ENCODE data around the gene ASB3.
"Not testable (repeated sequence)": the region's sequence is repeated elsewhere in the genome, so short reads cannot be mapped to it uniquely, and the experiment has no call there.

ASB3 gene

GRCh38 chr2:53670331-53670730 lies 116.4 kb downstream of the ASB3 start:
- Histone ChIP-seq H3K4me2 (no peak overlapping the region), H3K36me3 (ENCODE audit: insufficient read depth) (no peaks in the 10 kb centered on the region), H2AFZ (ENCODE audit: low read depth) (no peak overlapping the region), H3K9ac (no peak overlapping the region), H4K20me1 (ENCODE audit: insufficient read depth) (no peaks in the 10 kb centered on the region), H3K4me1 (ENCODE audit: low read depth, poor library complexity, severe bottlenecking) (no peaks in the 10 kb centered on the region), H3K27me3 (ENCODE audit: insufficient read depth, low read depth) (no peaks in the 10 kb centered on the region), H3K4me3 (IDR thresholded peaks at IDR 0.05; ENCODE audit: insufficient read depth, low read depth, low read length) (no peak overlapping the region), H3K79me2 (ENCODE audit: insufficient read depth, low read depth) (no peaks in the 10 kb centered on the region), H3K27ac (no peak overlapping the region)
- TF ChIP-seq CTCF (conservative IDR thresholded peaks at IDR 0.05; ENCODE audit: low read depth, low read length) = no peak

DNA sequence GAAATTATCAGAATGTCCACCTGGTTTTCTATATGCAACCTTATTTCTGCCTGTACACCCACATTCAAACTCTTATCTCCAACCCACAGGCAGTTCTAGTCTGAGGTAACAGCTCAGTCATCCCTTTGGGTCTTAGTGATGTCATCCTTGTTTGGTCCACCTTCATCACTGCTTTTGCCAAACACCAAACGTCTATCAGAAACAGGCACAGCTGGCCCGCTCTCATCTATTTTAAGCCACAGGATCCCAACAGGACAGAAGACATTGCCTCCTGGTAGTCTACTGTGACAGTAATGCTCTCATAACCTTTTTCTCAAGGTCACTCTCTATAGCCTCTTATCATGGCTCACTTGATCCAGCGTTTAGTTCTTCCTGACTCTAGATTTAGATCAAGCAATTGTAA lies 118.1 kb downstream of the ASB3 start:
- no peak for TF ChIP-seq CTCF (conservative IDR thresholded peaks at IDR 0.05; ENCODE audit: low read depth, low read length)
- Histone ChIP-seq H3K9ac (no peak overlapping the region), H3K27ac (no peak overlapping the region), H4K20me1 (ENCODE audit: insufficient read depth) (no peaks in the 10 kb centered on the region), H2AFZ (ENCODE audit: low read depth) (no peak overlapping the region), H3K4me1 (ENCODE audit: low read depth, poor library complexity, severe bottlenecking) (no peaks in the 10 kb centered on the region), H3K36me3 (ENCODE audit: insufficient read depth) (no peaks in the 10 kb centered on the region), H3K4me3 (IDR thresholded peaks at IDR 0.05; ENCODE audit: insufficient read depth, low read depth, low read length) (no peak overlapping the region), H3K79me2 (ENCODE audit: insufficient read depth, low read depth) (no peaks in the 10 kb centered on the region), H3K4me2 (no peak overlapping the region), H3K27me3 (ENCODE audit: insufficient read depth, low read depth) (no peaks in the 10 kb centered on the region)

- not testable (repeated sequence) for H4K20me1 ChIP-seq (ENCODE audit: insufficient read depth); H3K27me3 ChIP-seq (ENCODE audit: insufficient read depth, low read depth); H3K4me1 ChIP-seq (ENCODE audit: low read depth, poor library complexity, severe bottlenecking)
Measured at GRCh38 chr2:53667130-53667529, 119.6 kb downstream of the ASB3 start.

GRCh38 chr2:53660886-53661285 lies 125.9 kb downstream of the ASB3 start:
- Histone ChIP-seq H3K27ac (no peak overlapping the region), H3K4me2 (no peak overlapping the region), H3K27me3 (ENCODE audit: insufficient read depth, low read depth) (no peaks in the 10 kb centered on the region), H3K4me3 (IDR thresholded peaks at IDR 0.05; ENCODE audit: insufficient read depth, low read depth, low read length) (no peak overlapping the region), H2AFZ (ENCODE audit: low read depth) (no peak overlapping the region), H4K20me1 (ENCODE audit: insufficient read depth) (no peaks in the 10 kb centered on the region), H3K79me2 (ENCODE audit: insufficient read depth, low read depth) (no peaks in the 10 kb centered on the region), H3K9ac (no peak overlapping the region), H3K4me1 (ENCODE audit: low read depth, poor library complexity, severe bottlenecking) (no peaks in the 10 kb centered on the region), H3K36me3 (ENCODE audit: insufficient read depth) (no peaks in the 10 kb centered on the region)
- no peak for TF ChIP-seq CTCF (conservative IDR thresholded peaks at IDR 0.05; ENCODE audit: low read depth, low read length)

More at GRCh38 chr2:53667130-53667529, 119.6 kb downstream of the ASB3 start:
- H3K4me3 ChIP-seq (IDR thresholded peaks at IDR 0.05; ENCODE audit: insufficient read depth, low read depth, low read length); H2AFZ ChIP-seq (ENCODE audit: low read depth); H3K79me2 ChIP-seq (ENCODE audit: insufficient read depth, low read depth); H3K4me2 ChIP-seq; H3K9ac ChIP-seq; H3K36me3 ChIP-seq (ENCODE audit: insufficient read depth); H3K27ac ChIP-seq: not testable (repeated sequence)

DNA sequence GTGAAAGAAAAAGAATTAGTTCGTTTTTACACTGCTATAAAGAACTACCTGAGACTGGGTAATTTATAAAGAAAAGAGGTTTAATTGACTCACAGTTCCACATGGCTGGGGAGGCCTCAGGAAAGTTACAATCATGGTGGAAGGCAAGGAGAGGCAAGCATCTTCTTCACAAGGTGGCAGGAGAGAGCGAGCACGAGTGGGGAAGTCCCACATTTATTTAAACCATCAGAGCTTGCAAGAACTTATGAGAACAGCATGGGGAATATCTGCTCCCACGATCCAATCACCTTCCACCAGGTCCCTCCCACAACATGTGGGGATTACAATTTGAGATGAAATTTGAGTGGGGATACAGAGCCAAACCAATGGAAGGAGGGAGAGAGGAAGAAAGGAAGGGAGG lies 128.3 kb downstream of the ASB3 start:
- H2AFZ ChIP-seq (ENCODE audit: low read depth) = not testable (repeated sequence)

More for the DNA sequence above, 128.3 kb downstream of the ASB3 start:
- H3K4me3 ChIP-seq (IDR thresholded peaks at IDR 0.05; ENCODE audit: insufficient read depth, low read depth, low read length); H3K9ac ChIP-seq; H3K27ac ChIP-seq; H3K36me3 ChIP-seq (ENCODE audit: insufficient read depth); H3K79me2 ChIP-seq (ENCODE audit: insufficient read depth, low read depth); H3K27me3 ChIP-seq (ENCODE audit: insufficient read depth, low read depth); H3K4me1 ChIP-seq (ENCODE audit: low read depth, poor library complexity, severe bottlenecking); H3K4me2 ChIP-seq; H4K20me1 ChIP-seq (ENCODE audit: insufficient read depth): not testable (repeated sequence)
